MG63 (cell line): ENCODE data around the gene WNT16. TPM values are rescaled to one million over a fixed set of nuclear protein-coding genes. Genes with fewer than 3 reads are reported as not detected.
"Not testable (repeated sequence)": the region's sequence is repeated elsewhere in the genome, so short reads cannot be mapped to it uniquely, and the experiment has no call there.

Experiments
- DNase-seq: peaks from one replicate; pipeline ENCODE4 v3.0.0-alpha.2; 2020
- H3K27me3 ChIP-seq: fragments of 250-450 bp; sonication (Bioruptor Pico); 2 replicates; pipeline ENCODE4 v1.5.1; 2020; ENCODE audit warnings: mild to moderate bottlenecking, moderate library complexity
- H3K36me3 ChIP-seq: fragments of 250-450 bp; sonication (Bioruptor Pico); 2 replicates; pipeline ENCODE4 v1.5.1; 2020; ENCODE audit warnings: mild to moderate bottlenecking, moderate library complexity
- H3K4me3 ChIP-seq: fragments of 250-450 bp; sonication (Bioruptor Pico); 2 replicates; pipeline ENCODE4 v1.5.1; 2020; ENCODE audit warnings: mild to moderate bottlenecking, moderate library complexity
- H3K9me3 ChIP-seq: fragments of 250-450 bp; sonication (Bioruptor Pico); 2 replicates; pipeline ENCODE4 v1.5.1; 2020; ENCODE audit warnings: mild to moderate bottlenecking, moderate library complexity
- total RNA-seq: library from RNA; depleted of rRNA; stranded (reverse); fragments of >200 nt; shearing (Covaris generic); gene quantifications from 2 replicates; pipeline ENCODE4 v1.2.3, GENCODE V29; 2014; ENCODE audit warnings: low replicate concordance; rRNA removed

The WNT16 gene, protein sequence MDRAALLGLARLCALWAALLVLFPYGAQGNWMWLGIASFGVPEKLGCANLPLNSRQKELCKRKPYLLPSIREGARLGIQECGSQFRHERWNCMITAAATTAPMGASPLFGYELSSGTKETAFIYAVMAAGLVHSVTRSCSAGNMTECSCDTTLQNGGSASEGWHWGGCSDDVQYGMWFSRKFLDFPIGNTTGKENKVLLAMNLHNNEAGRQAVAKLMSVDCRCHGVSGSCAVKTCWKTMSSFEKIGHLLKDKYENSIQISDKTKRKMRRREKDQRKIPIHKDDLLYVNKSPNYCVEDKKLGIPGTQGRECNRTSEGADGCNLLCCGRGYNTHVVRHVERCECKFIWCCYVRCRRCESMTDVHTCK
- not detected in 2 replicates for total RNA-seq

DNA sequence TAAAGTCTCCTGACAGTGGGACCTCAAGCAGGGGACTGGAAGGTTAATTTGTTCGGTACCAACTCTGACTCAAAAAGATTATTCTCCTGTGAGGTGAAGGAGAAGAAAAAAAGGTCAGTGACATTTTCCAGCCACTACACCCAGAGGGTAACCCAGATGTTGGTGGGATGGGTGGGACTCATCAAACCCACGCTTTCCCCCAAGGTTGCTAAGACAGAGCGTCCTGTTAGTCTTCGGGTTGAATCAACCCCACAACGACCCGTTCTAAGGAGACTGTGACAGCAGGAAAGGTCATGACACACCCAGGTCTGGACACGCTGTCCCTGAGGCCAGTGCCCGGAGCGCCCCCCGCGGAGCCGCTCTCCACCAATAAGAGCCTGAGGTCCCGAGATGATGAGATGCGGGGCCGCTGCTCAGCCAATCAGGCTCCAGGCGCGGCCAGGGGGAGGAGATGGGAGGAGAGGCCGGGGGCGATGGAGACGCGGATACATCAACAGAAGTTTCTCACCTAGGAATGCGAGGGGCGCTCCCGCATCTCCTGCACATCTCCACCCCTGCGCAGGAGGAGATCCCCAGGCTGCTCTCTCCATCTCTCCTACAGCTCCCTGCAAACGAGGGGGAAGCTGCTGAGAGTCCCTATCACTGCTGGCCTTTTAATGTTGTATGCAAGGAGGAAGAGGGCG is at the start of gene WNT16:
WNT16 (plus strand) TSS at position 493 of the 683 bp plus-strand sequence. CDS start 293 bp downstream, outside the sequence.
- Histone ChIP-seq H3K27me3 (peaks cover 42% of the 10 kb centered on the region), H3K9me3 (no peaks in the 10 kb centered on the region), H3K36me3 (no peaks in the 10 kb centered on the region), H3K4me3 (no peak within 1 kb of the TSS)
- peak; percentile 10 for DNase-seq

GRCh38 chr7:121279060-121279620 is 49.7 kb upstream of the WNT16 start:
- no peak for DNase-seq
- H3K4me3 ChIP-seq = no peak overlapping the region
- H3K9me3 ChIP-seq = no peaks in the 10 kb centered on the region
- H3K36me3 ChIP-seq = no peaks in the 10 kb centered on the region
- no peaks in the 10 kb centered on the region for H3K27me3 ChIP-seq

GRCh38 chr7:121279822-121280221 is 49.0 kb upstream of the WNT16 start:
- no peaks in the 10 kb centered on the region; the same call in 1 of the 2 replicates for H3K36me3 ChIP-seq
- no peak overlapping the region for H3K4me3 ChIP-seq
- H3K9me3 ChIP-seq = no peaks in the 10 kb centered on the region
- DNase-seq = no peak
- no peaks in the 10 kb centered on the region for H3K27me3 ChIP-seq

GRCh38 chr7:121280656-121281055 is 48.1 kb upstream of the WNT16 start:
- H3K9me3 ChIP-seq = no peaks in the 10 kb centered on the region
- H3K27me3 ChIP-seq = no peaks in the 10 kb centered on the region
- DNase-seq = no peak

GRCh38 chr7:121282129-121282528 is 46.7 kb upstream of the WNT16 start:
- Histone ChIP-seq H3K27me3 (no peaks in the 10 kb centered on the region), H3K36me3 (no peaks in the 10 kb centered on the region; the same call in 1 of the 2 replicates), H3K9me3 (no peaks in the 10 kb centered on the region), H3K4me3 (no peak overlapping the region)
- DNase-seq = no peak

More at GRCh38 chr7:121280656-121281055, 48.1 kb upstream of the WNT16 start:
- Histone ChIP-seq H3K36me3 (no peaks in the 10 kb centered on the region; the same call in 1 of the 2 replicates), H3K4me3 (no peak overlapping the region)

DNA sequence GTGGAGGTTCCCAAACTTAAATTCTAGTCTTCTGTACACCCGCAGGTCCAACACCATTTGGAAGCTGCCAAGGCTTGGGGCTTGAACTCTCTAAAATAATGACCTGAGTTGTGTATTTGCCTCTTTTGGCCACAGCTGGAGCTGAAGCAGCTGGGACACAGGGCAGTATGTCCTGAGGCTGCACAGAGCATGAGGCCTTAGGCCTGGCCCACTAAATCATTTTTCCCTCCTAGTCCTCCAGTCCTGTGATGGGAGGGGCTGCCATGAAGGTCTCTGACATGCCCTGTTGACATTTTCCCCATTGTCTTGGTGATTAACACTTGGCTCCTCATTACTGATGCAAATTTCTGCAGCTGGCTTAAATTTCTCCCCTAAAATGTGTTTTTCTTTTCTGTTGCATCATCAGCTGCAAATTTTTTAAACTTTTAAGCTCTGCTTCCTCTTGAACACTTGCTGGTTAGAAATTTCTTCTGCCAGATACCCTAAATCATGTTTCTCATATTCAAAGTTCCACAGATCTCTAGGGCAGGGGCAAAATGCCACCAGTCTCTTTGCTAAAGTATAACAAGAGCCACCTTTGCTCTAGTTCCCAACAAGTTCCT is 43.6 kb upstream of the WNT16 start:
- Histone ChIP-seq H3K4me3 (no peak overlapping the region), H3K9me3 (no peaks in the 10 kb centered on the region), H3K27me3 (no peaks in the 10 kb centered on the region), H3K36me3 (no peaks in the 10 kb centered on the region; the same call in 1 of the 2 replicates)
- DNase-seq = no peak

DNA sequence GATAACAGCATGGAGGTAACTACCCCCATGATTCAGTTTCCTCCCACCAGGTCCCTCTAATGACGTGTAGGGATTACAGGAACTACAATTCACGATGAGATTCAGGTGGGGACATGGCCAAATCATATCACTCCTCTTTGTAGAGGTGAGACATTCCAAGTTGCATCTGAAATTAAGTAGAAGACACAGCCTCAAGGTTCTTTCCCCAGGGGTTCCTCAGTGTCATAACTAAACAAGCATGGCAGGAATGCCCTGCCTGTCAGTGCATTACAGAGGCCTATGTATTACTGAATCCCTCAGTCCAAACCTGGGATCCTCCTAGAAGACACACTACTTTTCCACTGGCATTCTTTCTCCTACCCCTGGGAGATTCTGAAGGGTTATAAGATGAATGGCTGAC is 42.6 kb upstream of the WNT16 start:
- no peak overlapping the region for H3K4me3 ChIP-seq
- H3K36me3 ChIP-seq = no peaks in the 10 kb centered on the region; the same call in 1 of the 2 replicates
- no peaks in the 10 kb centered on the region for H3K27me3 ChIP-seq
- no peaks in the 10 kb centered on the region for H3K9me3 ChIP-seq
- DNase-seq = no peak

DNA sequence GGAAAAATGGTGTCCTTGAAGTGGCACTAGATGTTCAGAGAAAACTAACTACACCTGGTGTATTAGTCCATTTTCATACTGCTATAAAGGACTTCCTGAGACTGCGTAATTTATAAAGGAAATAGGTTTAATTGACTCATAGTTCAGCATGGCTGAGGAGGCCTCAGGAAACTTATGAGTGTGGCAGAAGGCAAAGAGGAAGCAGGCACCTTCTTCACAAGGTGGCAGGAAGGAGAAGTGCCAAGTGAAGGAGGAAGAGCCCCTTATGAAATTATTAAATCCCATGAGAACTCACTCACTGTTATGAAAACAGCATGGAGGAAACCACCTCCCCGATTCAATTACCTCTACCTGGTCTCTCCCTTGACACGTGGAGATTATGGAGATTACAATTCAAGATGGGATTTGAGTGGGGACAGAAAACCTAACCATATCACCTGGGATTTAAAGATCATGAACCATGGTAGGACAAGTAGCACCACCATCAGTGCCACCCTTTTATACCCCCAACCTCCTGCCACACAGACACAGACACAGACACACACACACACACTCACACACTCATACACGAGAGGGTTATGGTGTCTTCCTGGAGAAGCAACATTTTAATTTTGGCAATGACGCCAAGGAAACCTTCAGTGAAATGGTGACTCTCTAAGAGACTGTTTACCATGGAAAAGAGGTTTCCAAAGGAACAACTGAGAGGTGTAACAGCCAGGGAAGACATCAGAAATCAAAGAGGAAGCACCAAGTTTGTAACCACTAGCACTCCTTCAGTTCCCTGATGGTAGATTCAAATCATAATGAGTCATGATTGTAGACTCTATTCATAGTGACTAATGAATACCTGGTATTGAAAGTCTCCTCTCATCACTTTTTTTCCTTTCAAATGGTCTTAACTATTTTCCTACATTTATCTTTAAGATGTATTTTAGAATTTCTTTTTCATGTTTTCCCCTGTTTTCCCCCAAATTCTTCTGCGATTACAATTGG is 41.8 kb upstream of the WNT16 start:
- Histone ChIP-seq H3K4me3 (no peak overlapping the region), H3K9me3 (no peaks in the 10 kb centered on the region), H3K27me3 (no peaks in the 10 kb centered on the region), H3K36me3 (no peaks in the 10 kb centered on the region; the same call in 1 of the 2 replicates)
- DNase-seq = no peak

- H3K9me3 ChIP-seq = no peaks in the 10 kb centered on the region
- H3K27me3 ChIP-seq = no peaks in the 10 kb centered on the region
- H3K4me3 ChIP-seq = no peak overlapping the region
- DNase-seq = no peak
- H3K36me3 ChIP-seq = no peaks in the 10 kb centered on the region; the same call in 1 of the 2 replicates
These were observed 39.9 kb upstream of the WNT16 start for GRCh38 chr7:121288894-121289293.

DNA sequence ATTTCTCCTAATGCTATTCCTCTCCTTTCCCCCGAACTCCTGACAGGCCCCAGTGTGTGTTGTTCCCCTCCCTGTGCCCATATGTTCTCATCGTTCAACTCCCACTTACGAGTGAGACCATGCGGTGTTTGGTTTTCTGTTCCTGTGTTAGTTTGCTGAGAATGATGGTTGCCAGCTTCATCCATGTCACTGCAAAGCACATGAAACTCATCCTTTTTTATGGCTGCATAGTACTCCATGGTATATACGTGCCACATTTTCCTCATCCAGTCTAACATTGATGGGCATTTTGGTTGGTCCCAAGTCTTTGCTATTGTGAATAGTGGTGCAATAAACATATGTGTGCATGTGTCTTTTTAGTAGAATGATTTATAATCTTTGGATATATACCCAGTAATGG is 38.9 kb upstream of the WNT16 start:
- not testable (repeated sequence) for H3K9me3 ChIP-seq, DNase-seq, H3K4me3 ChIP-seq, H3K36me3 ChIP-seq, H3K27me3 ChIP-seq

DNA sequence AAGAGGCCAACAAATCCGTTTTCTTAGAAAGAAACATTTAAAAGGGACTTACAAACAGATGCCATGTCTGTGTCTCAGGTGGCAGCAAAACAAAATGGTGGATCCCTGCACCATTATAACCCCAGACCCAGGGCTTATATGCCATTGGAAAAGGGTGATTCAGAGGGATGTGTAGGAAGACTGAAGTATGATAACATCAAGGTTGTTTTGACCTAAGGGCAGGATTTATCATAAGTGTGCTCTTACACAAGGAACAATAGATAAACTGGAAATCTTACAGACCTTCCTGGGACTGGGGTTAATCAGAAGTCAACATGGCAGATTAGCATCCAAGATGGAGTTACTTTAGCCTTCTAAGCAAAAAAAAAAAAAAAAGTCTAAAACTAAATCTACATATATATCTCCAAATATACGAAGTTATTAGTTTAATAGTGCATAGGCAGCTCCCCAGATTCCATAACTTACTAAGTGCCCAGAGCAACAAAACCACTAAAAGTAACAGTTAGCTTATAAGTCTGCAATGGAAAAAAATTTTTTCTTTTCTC is 34.3 kb upstream of the WNT16 start:
- no peaks in the 10 kb centered on the region for H3K36me3 ChIP-seq
- no peak for DNase-seq

DNA sequence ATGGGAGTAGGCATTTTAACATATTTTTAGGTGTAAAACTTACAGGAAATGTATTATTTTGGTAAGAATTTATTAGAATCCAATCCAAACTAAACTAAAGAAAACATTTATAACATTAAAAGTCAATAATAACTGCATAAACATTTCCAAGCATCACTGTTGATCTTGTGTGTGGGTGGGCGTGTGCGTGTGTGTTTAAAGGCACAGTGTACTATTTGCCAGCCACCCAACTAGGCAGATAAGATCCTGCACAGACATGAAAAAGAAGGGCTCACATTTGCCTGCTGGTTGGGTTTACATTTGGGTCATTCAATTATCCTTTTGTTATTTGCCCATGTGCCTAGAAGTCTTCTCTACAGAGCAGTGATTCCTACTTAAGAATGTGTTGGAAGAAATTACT is 31.0 kb upstream of the WNT16 start:
- Histone ChIP-seq H3K27me3 (no peaks in the 10 kb centered on the region), H3K36me3 (no peaks in the 10 kb centered on the region), H3K9me3 (no peaks in the 10 kb centered on the region), H3K4me3 (no peak overlapping the region)
- DNase-seq = no peak

More for the DNA sequence above, 34.3 kb upstream of the WNT16 start:
- Histone ChIP-seq H3K9me3 (no peaks in the 10 kb centered on the region), H3K4me3 (no peak overlapping the region), H3K27me3 (no peaks in the 10 kb centered on the region)

DNA sequence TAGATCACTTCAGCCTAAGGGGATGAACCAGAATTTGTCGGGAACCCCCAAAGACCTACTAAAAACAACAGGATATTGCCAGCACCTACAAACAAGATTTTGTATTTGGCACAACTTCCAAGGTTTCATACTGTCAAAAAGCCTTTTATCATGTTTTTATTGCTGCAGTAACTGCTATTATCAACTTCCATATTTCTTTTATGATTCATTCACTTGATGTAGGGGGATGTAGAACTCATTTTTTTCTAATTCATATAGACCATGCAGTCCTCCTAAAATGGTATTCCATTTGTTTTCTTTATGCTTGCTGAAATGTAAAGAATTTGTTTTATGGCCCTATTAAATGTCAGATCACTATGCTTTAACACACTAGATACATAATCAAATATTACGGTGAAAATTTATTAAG is 30.0 kb upstream of the WNT16 start:
- Histone ChIP-seq H3K4me3 (no peak overlapping the region), H3K27me3 (no peaks in the 10 kb centered on the region), H3K36me3 (no peaks in the 10 kb centered on the region), H3K9me3 (no peaks in the 10 kb centered on the region)
- DNase-seq = no peak

DNA sequence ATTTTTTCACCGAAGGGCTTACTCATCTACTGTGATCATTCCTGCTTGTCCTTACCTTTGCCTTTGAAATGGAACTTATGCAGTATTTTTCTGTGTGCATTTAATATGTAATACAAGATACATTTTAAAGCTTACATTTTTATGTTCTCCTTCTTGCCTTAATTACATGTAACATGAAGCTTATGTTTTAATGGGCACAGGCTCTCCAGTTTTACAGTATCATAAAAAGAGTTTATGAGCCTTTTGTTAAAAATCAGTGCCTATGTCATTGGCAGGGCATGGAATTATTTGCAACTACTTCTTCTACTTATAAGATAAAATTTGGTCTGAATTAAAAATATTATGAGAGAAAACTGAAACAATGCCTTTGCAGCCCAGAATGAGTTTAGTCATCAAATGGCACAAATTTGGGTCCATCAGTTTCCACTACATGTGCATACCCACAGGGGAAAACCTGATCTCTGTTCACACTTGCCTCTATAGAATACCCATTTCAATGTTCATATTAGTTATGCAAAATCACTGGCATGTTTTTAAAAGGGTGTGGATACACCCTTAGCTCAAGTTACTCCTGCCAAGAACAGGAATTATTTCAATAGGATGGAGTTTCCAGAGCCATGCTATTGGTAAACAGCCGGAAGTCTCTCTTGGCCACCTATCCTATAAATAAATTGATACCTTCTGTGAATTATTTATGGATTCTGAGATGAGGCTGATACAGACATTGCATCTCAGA is 27.9 kb upstream of the WNT16 start:
- no peaks in the 10 kb centered on the region for H3K9me3 ChIP-seq
- no peak for DNase-seq
- no peak overlapping the region for H3K4me3 ChIP-seq

More for the DNA sequence above, 27.9 kb upstream of the WNT16 start:
- H3K36me3 ChIP-seq = no peaks in the 10 kb centered on the region
- no peaks in the 10 kb centered on the region for H3K27me3 ChIP-seq
